Measurements from ENCODE around the gene ZNF438. TPM values are rescaled to one million over a fixed set of nuclear protein-coding genes. Genes with fewer than 3 reads are reported as not detected.

The ZNF438 gene
- total RNA-seq, 1 experiment from 2014 or later, result 2.0 TPM

- TF ChIP-seq TCF7L2 (IDR thresholded peaks at IDR 0.05; ENCODE audit: low read depth, low read length) (no peak), POLR2AphosphoS5 (IDR thresholded peaks at IDR 0.05; ENCODE audit: low read depth, low read length) (no peak), CTCF (IDR thresholded peaks at IDR 0.05) (no peak), REST (IDR thresholded peaks at IDR 0.05; ENCODE audit: insufficient read depth in 1 of 2, low read depth in 2 of 2, low read length in 1 of 2) (no peak)
- H3K4me1 ChIP-seq (ENCODE audit: control insufficient read depth, insufficient read depth, low read length), result peaks cover 6% of the 10 kb centered on the region; the same call in 1 of the 2 replicates
- BruUV-seq (replicated peaks), result no TSS peak
- no peak overlapping the region for H3K27ac ChIP-seq (ENCODE audit: low read length)
- in situ Hi-C loops (cut with HindIII; ENCODE audit: low pct_unique_long_range_greater_than_20kb, low sequenced_read_pairs), result no loop called here
- no peaks in the 10 kb centered on the region for H3K27me3 ChIP-seq (ENCODE audit: control insufficient read depth, insufficient read depth, low read length)
- CTCF ChIA-PET, result no interaction called here
- DNase-seq (ENCODE audit: low read depth, low spot score) (no peak), ATAC-seq (no peak)
- H3K4me3 ChIP-seq (ENCODE audit: low read depth in 2 of 2, low read length in 2 of 2), result no peak overlapping the region
- intact Hi-C loops (cut with micrococcal nuclease; ENCODE audit: unreplicated experiment), result no loop called here
- no peaks in the 10 kb centered on the region for H3K36me3 ChIP-seq (ENCODE audit: control insufficient read depth, insufficient read depth, low read length)
- H3K9me3 ChIP-seq (ENCODE audit: control insufficient read depth, insufficient read depth, low read depth, low read length), result peaks cover 7% of the 10 kb centered on the region
- POLR2A ChIA-PET, result interaction anchor here (0.5 kb wide), 1 partner anchor 12 kb away, joined by 8 read pairs; no protein-coding TSS in a partner anchor
Observed at GRCh38 chr10:30995081-30995770, 36.4 kb downstream of the ZNF438 start.

- no peaks in the 10 kb centered on the region for H3K4me1 ChIP-seq (ENCODE audit: control insufficient read depth, insufficient read depth, low read length)
- no peaks in the 10 kb centered on the region for H3K27me3 ChIP-seq (ENCODE audit: control insufficient read depth, insufficient read depth, low read length)
- no peaks in the 10 kb centered on the region for H3K36me3 ChIP-seq (ENCODE audit: control insufficient read depth, insufficient read depth, low read length)
- no peak overlapping the region for H3K27ac ChIP-seq (ENCODE audit: low read length)
- in situ Hi-C loops (cut with HindIII; ENCODE audit: low pct_unique_long_range_greater_than_20kb, low sequenced_read_pairs), result no loop called here
- no TSS peak for BruUV-seq (replicated peaks)
- no peak overlapping the region for H3K4me3 ChIP-seq (ENCODE audit: low read depth in 2 of 2, low read length in 2 of 2)
- peaks cover 7% of the 10 kb centered on the region for H3K9me3 ChIP-seq (ENCODE audit: control insufficient read depth, insufficient read depth, low read depth, low read length)
- no peak for ATAC-seq
- TF ChIP-seq TCF7L2 (IDR thresholded peaks at IDR 0.05; ENCODE audit: low read depth, low read length) (no peak), SIN3A (IDR thresholded peaks at IDR 0.05; ENCODE audit: borderline replicate concordance, insufficient read depth, low read depth, low read length) (no peak), REST (IDR thresholded peaks at IDR 0.05; ENCODE audit: insufficient read depth in 1 of 2, low read depth in 2 of 2, low read length in 1 of 2) (no peak), POLR2AphosphoS5 (IDR thresholded peaks at IDR 0.05; ENCODE audit: low read depth, low read length) (no peak), CTCF (IDR thresholded peaks at IDR 0.05) (no peak)
- ChIA-PET CTCF (no interaction called here), POLR2A (no interaction called here)
- intact Hi-C loops (cut with micrococcal nuclease; ENCODE audit: unreplicated experiment), result no loop called here
- DNase-seq (ENCODE audit: low read depth, low spot score), result no peak
Observed at GRCh38 chr10:30993155-30993554, 38.5 kb downstream of the ZNF438 start.

All from Panc1 (cell line).